ENCODE data around the gene NXT1. TPM values are rescaled to one million over a fixed set of nuclear protein-coding genes. Genes with fewer than 3 reads are reported as not detected.

NXT1 gene
- total RNA-seq, 4 donors from 2014 or later: 16.5 to 43.4 (median 22.8) TPM

- Histone ChIP-seq H3K4me1 (no peaks in the 10 kb centered on the region), H3K9me3 (no peaks in the 10 kb centered on the region), H3K27ac (no peak overlapping the region), H3K36me3 (peaks cover 0 to 39% (median 13%) of the 10 kb centered on the region in 4 donors), H3K4me3 (no peak overlapping the region), H3K27me3 (no peaks in the 10 kb centered on the region)
- in situ Hi-C loops (cut with MboI; ENCODE audit: low pct_ligation_motif_present in 1 of 4, low pct_unique_long_range_greater_than_20kb in 1 of 4, low sequenced_read_pairs in 3 of 4) (no loop called here), intact Hi-C loops (cut with DNase I; ENCODE audit: low total_unique reads) (no loop called here)
- no peak for TF ChIP-seq EP300 (IDR thresholded peaks at IDR 0.05; ENCODE audit: low read depth)
- no peak for TF ChIP-seq CTCF (IDR thresholded peaks at IDR 0.05)
- no peak for DNase-seq
- WGBS, 2 donors (ENCODE audit: low coverage in 1 of 2): 88 to 95% methylated on average over 4 to 5 of the region's 5 CpGs
These were observed 23.9 kb downstream of the NXT1 start for GRCh38 chr20:23374441-23374840.

DNA sequence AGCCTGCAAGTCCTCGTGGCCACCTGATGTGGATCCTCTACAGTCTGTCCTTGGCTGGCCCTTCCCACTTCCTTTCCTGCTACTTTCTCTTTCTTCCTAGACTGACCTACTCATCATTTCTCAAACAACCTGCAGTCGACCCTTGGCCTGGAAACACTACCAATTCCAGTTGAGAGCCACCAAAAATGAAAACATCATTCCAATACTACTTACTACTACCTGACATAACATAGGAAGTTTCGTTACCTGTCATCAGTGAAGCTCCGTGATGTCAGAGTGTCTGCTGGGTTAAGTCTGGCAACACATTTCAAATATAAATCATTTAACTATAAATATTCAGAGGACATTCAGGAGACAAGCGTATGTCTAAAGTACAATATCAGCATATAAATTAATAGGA lies 25.2 kb downstream of the NXT1 start:
- TF ChIP-seq POLR2AphosphoS5 (IDR thresholded peaks at IDR 0.05): no peak
- no peak for TF ChIP-seq EP300 (IDR thresholded peaks at IDR 0.05; ENCODE audit: low read depth)
- TF ChIP-seq CTCF (IDR thresholded peaks at IDR 0.05): no peak
- no peak for TF ChIP-seq POLR2A (IDR thresholded peaks at IDR 0.05)
- no peaks in the 10 kb centered on the region for H3K9me3 ChIP-seq
- intact Hi-C loops (cut with DNase I; ENCODE audit: low total_unique reads): no loop called here
- in situ Hi-C loops (cut with MboI; ENCODE audit: low pct_ligation_motif_present in 1 of 4, low pct_unique_long_range_greater_than_20kb in 1 of 4, low sequenced_read_pairs in 3 of 4): no loop called here
- H3K4me1 ChIP-seq: no peaks in the 10 kb centered on the region
- no peak for DNase-seq
- no peak overlapping the region for H3K27ac ChIP-seq
- WGBS, 2 donors (ENCODE audit: low coverage in 1 of 2): 81 to 86% methylated on average over 5 of the region's 5 CpGs
- H3K36me3 ChIP-seq: peaks cover 0 to 36% (median 14%) of the 10 kb centered on the region in 4 donors
- H3K4me3 ChIP-seq: no peak overlapping the region
- H3K27me3 ChIP-seq: no peaks in the 10 kb centered on the region

DNA sequence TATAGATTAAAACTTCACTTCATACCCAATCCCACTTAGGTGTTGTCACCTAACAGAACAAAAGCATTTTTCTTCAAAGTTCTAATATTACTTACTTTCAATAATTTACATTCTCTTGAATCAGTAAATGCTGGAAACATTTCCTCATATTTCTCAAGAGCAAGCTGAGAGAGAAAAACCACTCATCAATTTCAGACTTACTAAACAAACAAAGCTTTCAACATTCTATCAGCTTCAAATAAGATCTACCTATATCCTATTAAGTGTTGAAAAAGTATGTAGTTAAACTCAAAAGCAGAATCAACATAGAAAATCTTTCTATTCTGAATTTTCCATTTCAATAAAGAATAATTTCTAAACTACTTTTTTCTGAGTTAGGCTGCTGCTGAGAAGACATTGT lies 29.2 kb downstream of the NXT1 start:
- H3K36me3 ChIP-seq: peaks cover 0 to 32% (median 11%) of the 10 kb centered on the region in 4 donors
- no peaks in the 10 kb centered on the region for H3K4me1 ChIP-seq
- no peaks in the 10 kb centered on the region for H3K27me3 ChIP-seq
- in situ Hi-C loops (cut with MboI; ENCODE audit: low pct_ligation_motif_present in 1 of 4, low pct_unique_long_range_greater_than_20kb in 1 of 4, low sequenced_read_pairs in 3 of 4) (no loop called here), intact Hi-C loops (cut with DNase I; ENCODE audit: low total_unique reads) (no loop called here)
- no peak overlapping the region for H3K27ac ChIP-seq
- DNase-seq: no peak
- no peak overlapping the region for H3K4me3 ChIP-seq
- H3K9me3 ChIP-seq: no peaks in the 10 kb centered on the region
- TF ChIP-seq EP300 (IDR thresholded peaks at IDR 0.05; ENCODE audit: low read depth) (no peak), POLR2AphosphoS5 (IDR thresholded peaks at IDR 0.05) (no peak), POLR2A (IDR thresholded peaks at IDR 0.05) (no peak), CTCF (IDR thresholded peaks at IDR 0.05) (no peak)

- TF ChIP-seq CTCF (IDR thresholded peaks at IDR 0.05) (no peak), EP300 (IDR thresholded peaks at IDR 0.05; ENCODE audit: low read depth) (no peak)
- no peak overlapping the region for H3K4me3 ChIP-seq
- H3K4me1 ChIP-seq: peaks cover 0 to 11% (median 3%) of the 10 kb centered on the region in 4 donors
- no peak for DNase-seq
- no peak overlapping the region for H3K27ac ChIP-seq
- in situ Hi-C loops (cut with MboI; ENCODE audit: low pct_ligation_motif_present in 1 of 4, low pct_unique_long_range_greater_than_20kb in 1 of 4, low sequenced_read_pairs in 3 of 4) (no loop called here), intact Hi-C loops (cut with DNase I; ENCODE audit: low total_unique reads) (no loop called here)
- H3K9me3 ChIP-seq: no peaks in the 10 kb centered on the region
- no peaks in the 10 kb centered on the region for H3K27me3 ChIP-seq
- peaks cover 0 to 26% (median 5%) of the 10 kb centered on the region in 4 donors for H3K36me3 ChIP-seq
These were observed 31.3 kb downstream of the NXT1 start for GRCh38 chr20:23381876-23382275.

Data from transverse colon (tissue), 4 donors.